ENCODE results near the gene OR10H3.

OR10H3 gene, protein sequence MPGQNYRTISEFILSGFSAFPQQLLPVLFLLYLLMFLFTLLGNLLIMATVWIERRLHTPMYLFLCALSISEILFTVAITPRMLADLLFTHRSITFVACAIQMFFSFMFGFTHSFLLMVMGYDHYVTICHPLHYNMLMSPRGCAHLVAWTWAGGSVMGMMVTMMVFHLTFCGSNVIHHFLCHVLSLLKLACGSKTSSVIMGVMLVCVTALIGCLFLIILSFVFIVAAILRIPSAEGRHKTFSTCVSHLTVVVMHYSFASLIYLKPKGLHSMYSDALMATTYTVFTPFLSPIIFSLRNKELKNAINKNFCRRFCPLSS

DNA sequence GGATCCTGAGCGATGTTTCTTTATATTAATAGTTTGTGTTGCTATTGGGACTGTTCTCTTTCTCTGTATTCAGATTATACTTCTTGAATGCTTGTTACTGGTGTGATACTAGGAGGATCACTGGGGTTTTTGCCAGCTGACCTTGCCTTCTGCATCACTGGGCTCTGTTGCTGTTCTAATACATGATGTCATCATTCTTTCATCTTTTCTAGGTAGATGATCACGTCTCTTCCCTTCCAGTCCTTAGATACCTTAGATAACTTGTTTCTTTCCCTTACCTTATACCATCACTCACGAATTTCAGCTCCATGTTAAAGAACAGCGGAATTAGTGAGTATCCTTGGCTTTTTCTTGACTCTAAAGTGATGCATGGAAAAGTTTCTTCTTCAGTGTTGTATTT is at the start of gene OR10H3:
TSS of gene OR10H3 (plus strand) at position 264 of the 400 bp plus-strand sequence. CDS start 3,408 bp downstream, outside the sequence.
- POLR2A ChIA-PET (ENCODE audit: low non-redundant PET): no interaction called here
- TF ChIP-seq, protein P1, sequence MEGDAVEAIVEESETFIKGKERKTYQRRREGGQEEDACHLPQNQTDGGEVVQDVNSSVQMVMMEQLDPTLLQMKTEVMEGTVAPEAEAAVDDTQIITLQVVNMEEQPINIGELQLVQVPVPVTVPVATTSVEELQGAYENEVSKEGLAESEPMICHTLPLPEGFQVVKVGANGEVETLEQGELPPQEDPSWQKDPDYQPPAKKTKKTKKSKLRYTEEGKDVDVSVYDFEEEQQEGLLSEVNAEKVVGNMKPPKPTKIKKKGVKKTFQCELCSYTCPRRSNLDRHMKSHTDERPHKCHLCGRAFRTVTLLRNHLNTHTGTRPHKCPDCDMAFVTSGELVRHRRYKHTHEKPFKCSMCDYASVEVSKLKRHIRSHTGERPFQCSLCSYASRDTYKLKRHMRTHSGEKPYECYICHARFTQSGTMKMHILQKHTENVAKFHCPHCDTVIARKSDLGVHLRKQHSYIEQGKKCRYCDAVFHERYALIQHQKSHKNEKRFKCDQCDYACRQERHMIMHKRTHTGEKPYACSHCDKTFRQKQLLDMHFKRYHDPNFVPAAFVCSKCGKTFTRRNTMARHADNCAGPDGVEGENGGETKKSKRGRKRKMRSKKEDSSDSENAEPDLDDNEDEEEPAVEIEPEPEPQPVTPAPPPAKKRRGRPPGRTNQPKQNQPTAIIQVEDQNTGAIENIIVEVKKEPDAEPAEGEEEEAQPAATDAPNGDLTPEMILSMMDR (conservative IDR thresholded peaks at IDR 0.05; ENCODE audit: low read depth): no peak
- CTCF ChIA-PET: no interaction called here

DNA sequence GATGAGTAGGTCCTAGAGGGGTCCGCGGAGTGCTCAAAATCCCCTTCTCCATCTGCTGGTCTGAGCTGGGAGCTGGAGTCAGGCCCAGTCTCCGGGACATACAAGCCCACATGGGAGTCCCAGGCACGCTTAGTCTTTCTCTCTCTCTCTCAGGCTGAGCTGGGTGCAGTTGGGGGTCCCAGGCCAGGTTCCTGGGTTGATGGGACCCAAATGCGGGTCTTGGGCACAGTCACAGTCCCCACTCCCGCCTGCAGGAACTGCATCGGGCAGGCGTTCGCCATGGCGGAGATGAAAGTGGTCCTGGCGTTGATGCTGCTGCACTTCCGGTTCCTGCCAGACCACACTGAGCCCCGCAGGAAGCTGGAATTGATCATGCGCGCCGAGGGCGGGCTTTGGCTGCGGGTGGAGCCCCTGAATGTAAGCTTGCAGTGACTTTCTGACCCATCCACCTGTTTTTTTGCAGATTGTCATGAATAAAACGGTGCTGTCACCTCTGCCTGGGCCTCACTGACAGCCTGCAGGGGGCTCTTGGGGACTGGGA is 41.1 kb upstream of the OR10H3 start:
- H3K27ac ChIP-seq: no peak overlapping the region
- ChIA-PET CTCF (no interaction called here), POLR2A (ENCODE audit: low non-redundant PET) (no interaction called here)
- DNase-seq (ENCODE audit: low spot score): no peak
- TF ChIP-seq, protein P1 (conservative IDR thresholded peaks at IDR 0.05; ENCODE audit: low read depth): no peak

More for the DNA sequence above, at the start of gene OR10H3:
- H3K27ac ChIP-seq: no peak within 1 kb of the TSS
- DNase-seq (ENCODE audit: low spot score): no peak

DNA sequence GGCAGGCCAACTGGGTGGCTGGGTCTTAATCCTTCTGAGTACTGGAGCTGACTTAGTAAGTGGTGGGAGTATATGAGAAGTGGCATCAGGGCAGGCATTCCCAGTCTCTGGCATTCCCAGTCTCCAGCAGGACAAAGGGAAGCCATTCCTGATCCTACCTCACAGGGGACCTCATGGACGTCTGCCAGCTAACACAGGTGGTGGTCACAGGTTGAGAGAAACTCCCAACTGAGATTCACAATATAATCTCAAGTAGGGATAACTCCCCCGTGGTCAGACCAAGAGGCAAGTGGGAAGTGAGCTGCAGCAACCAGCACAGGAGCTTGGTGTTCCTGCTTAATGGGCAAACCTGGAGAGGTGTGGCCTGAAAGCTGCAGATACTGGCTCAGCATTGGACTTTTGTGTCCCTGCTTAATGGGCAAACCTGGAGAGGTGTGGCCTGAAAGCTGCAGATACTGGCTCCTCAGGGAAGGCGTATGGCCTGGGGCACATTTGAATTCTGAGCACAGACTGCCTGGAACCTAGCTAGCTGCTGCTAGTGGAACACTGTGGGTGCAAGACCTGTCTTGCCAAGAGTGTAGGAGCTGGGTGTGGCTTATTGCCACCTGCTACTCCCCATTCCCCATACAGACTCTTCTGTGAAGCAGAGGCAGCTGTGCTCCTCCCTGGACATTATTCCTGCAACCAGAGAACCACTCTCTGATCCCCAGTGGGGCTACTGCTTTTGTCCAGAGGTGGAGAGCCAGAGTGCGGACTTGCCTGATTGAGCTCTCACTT is 35.8 kb upstream of the OR10H3 start:
- DNase-seq (ENCODE audit: low spot score): no peak
- TF ChIP-seq, protein P1 (conservative IDR thresholded peaks at IDR 0.05; ENCODE audit: low read depth): no peak
- H3K27ac ChIP-seq: peak overlapping the region; percentile 60
- POLR2A ChIA-PET (ENCODE audit: low non-redundant PET): no interaction called here
- CTCF ChIA-PET: no interaction called here

DNA sequence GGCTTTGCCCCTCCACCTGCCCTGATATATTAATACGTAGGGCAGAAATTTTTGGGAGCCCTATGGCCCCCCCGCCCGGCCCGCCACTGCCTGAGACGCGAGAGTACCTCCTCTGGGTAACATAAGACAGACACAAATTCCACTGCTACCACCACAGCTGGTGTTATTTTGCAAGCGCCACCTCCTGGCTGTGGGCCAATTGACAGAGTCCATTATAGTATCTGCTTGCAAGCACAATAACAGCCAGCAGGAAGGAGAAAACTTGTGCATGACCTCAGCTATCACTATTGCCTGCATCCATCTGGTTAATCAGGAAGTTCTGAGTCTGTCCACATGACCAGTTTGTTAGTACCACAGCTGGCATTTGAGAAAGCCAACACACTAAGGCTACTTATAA is 35.3 kb upstream of the OR10H3 start:
- POLR2A ChIA-PET (ENCODE audit: low non-redundant PET): no interaction called here
- no peak for DNase-seq (ENCODE audit: low spot score)

DNA sequence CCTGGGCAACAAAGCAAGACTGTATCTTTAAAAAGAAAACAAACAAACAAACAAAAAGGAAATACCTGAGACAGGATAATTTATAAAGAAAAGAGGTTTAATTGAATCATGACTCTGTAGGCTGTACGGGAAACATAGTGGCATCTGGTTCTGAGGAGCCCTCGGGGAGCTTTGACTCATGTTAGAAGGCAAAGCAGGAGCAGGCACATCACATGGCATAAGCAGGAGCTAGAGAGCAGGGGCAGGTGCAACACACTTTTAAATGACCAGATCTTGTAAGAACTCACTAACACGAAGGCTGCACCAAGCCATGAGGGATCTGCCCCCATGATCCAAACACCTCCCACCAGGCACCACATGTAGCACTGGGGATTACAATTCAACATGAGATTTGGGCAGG is 23.1 kb upstream of the OR10H3 start:
- POLR2A ChIA-PET (ENCODE audit: low non-redundant PET): no interaction called here
- TF ChIP-seq, protein P1 (conservative IDR thresholded peaks at IDR 0.05; ENCODE audit: low read depth): no peak
- H3K27ac ChIP-seq: no peak overlapping the region
- CTCF ChIA-PET: no interaction called here
- DNase-seq (ENCODE audit: low spot score): no peak

More for the DNA sequence above, 35.3 kb upstream of the OR10H3 start:
- CTCF ChIA-PET: interaction anchor here (0.7 kb wide), 1 partner anchor 118 kb away, joined by 3 read pairs; no protein-coding TSS in a partner anchor
- peak overlapping the region; percentile 60 for H3K27ac ChIP-seq
- TF ChIP-seq, protein P1 (conservative IDR thresholded peaks at IDR 0.05; ENCODE audit: low read depth): no peak

DNA sequence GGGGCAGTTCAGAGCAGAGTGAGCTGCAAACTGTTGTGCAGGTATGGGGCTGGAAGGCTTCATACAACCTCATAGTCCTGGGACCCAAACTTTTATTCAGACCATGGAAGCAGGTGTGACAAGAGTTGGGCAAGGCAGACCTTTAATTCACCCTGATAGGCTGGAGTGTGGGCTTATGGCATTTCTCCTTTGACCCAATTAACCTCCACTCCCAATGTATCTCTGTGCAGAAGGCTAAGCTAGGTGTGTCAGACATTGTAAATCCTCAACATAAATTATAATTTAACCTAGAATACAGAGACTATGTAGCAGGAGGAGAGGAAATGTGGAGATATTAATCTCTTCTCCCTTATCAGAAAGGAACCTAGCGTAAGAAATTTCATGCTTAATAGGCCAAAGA is 22.1 kb upstream of the OR10H3 start:
- ChIA-PET POLR2A (ENCODE audit: low non-redundant PET) (no interaction called here), CTCF (interaction anchor here (0.7 kb wide), 1 partner anchor 562 kb away, joined by 3 read pairs; no protein-coding TSS in a partner anchor)

More for the DNA sequence above, 22.1 kb upstream of the OR10H3 start:
- DNase-seq (ENCODE audit: low spot score): no peak
- TF ChIP-seq, protein P1 (conservative IDR thresholded peaks at IDR 0.05; ENCODE audit: low read depth): no peak
- no peak overlapping the region for H3K27ac ChIP-seq

Data from RWPE1 (cell line).